HG03108 (cell line): Measurements from ENCODE around the gene CMTM1.
"Not testable (repeated sequence)": the region's sequence is repeated elsewhere in the genome, so short reads cannot be mapped to it uniquely, and the experiment has no call there.

Experiments
- ATAC-seq: cut with Tn5 transposase; IDR thresholded peaks from one replicate; pipeline ENCODE4 v1.9.1; 2021; ENCODE audit warnings: moderate library complexity; ENCODE audit not compliant: unreplicated experiment

The CMTM1 gene

GRCh38 chr16:66588981-66589713 is 22.9 kb downstream of the CMTM1 start:
- peak; percentile 89 for ATAC-seq

GRCh38 chr16:66590322-66590721 is 24.1 kb downstream of the CMTM1 start:
- no peak for ATAC-seq

GRCh38 chr16:66591018-66591417 is 24.8 kb downstream of the CMTM1 start:
- ATAC-seq: no peak

GRCh38 chr16:66592241-66592640 is 26.0 kb downstream of the CMTM1 start:
- ATAC-seq: no peak

GRCh38 chr16:66592814-66593213 is 26.6 kb downstream of the CMTM1 start:
- no peak for ATAC-seq

- ATAC-seq: no peak
Measured at GRCh38 chr16:66594739-66595138, 28.5 kb downstream of the CMTM1 start.

- not testable (repeated sequence) for ATAC-seq
Measured at GRCh38 chr16:66596559-66596958, 30.3 kb downstream of the CMTM1 start.

- no peak for ATAC-seq
Measured at GRCh38 chr16:66596986-66597848, 31.0 kb downstream of the CMTM1 start.

- ATAC-seq: no peak
Measured at GRCh38 chr16:66598111-66598510, 31.9 kb downstream of the CMTM1 start.

GRCh38 chr16:66599726-66600125 is 33.5 kb downstream of the CMTM1 start:
- no peak for ATAC-seq

- no peak for ATAC-seq
Measured at GRCh38 chr16:66600477-66600876, 34.2 kb downstream of the CMTM1 start.

- no peak for ATAC-seq
Measured at GRCh38 chr16:66601471-66601870, 35.2 kb downstream of the CMTM1 start.

- ATAC-seq: no peak
Measured at GRCh38 chr16:66603537-66604375, 37.5 kb downstream of the CMTM1 start.

- ATAC-seq: peak; percentile 33
Measured at GRCh38 chr16:66604376-66605176, 38.3 kb downstream of the CMTM1 start, which contains the start of gene CMTM3. Gene CMTM3 (plus strand): TSS chr16:66604704. CDS start chr16:66604806, 102 bp downstream.

- ATAC-seq: peak; percentile 1
Measured at GRCh38 chr16:66605177-66605978, 39.1 kb downstream of the CMTM1 start.

- peak; percentile 53 for ATAC-seq
Measured at GRCh38 chr16:66605979-66606751, 39.9 kb downstream of the CMTM1 start.

- peak; percentile 42 for ATAC-seq
Measured at GRCh38 chr16:66608241-66609138, 42.3 kb downstream of the CMTM1 start.

GRCh38 chr16:66609139-66609510 is 42.9 kb downstream of the CMTM1 start:
- ATAC-seq: no peak
